Keratinocyte (primary cell): ENCODE results near the gene METTL9.

Source experiments
- CTCF ChIP-seq, 3 experiments: IDR thresholded peaks in 1 of 3; conservative IDR thresholded peaks in 1 of 3; optimal IDR thresholded peaks in 1 of 3; 2 replicates in 2 of 3; 3 replicates in 1 of 3; pipeline versions ENCODE3 to v1.5.1; 2011; ENCODE audit warnings: low read length in 3 of 3, mild to moderate bottlenecking in 3 of 3, moderate library complexity in 2 of 3, control low read depth in 1 of 3, inconsistent platforms in 1 of 3; ENCODE audit not compliant: insufficient read depth in 2 of 3; ENCODE audit errors: extremely low read depth in 1 of 3
- EZH2 ChIP-seq: IDR thresholded peaks from one replicate; pipeline ENCODE4 v1.6.1; 2012; ENCODE audit warnings: inconsistent platforms, mild to moderate bottlenecking, low read length, moderate library complexity

GRCh38 chr16:21698169-21699032 lies 99.0 kb downstream of the METTL9 start:
- TF ChIP-seq EZH2 (no peak), CTCF (optimal IDR thresholded peaks at IDR 0.05 in 1 of 3, IDR thresholded peaks at IDR 0.05 in 1 of 3, conservative IDR thresholded peaks at IDR 0.05 in 1 of 3; ENCODE audit: extremely low read depth in 1 of 3, insufficient read depth in 2 of 3, low read length in 3 of 3) (no peak)
